GM19193 (cell line): ENCODE measurements around the gene CELSR1.

ENCODE experiments used
- POLR2A ChIP-seq: IDR thresholded peaks from 4 replicates; pipeline ENCODE4 v1.6.1; 2011; ENCODE audit not compliant: insufficient read depth, insufficient read length; ENCODE audit errors: extremely low read depth

Gene CELSR1

DNA sequence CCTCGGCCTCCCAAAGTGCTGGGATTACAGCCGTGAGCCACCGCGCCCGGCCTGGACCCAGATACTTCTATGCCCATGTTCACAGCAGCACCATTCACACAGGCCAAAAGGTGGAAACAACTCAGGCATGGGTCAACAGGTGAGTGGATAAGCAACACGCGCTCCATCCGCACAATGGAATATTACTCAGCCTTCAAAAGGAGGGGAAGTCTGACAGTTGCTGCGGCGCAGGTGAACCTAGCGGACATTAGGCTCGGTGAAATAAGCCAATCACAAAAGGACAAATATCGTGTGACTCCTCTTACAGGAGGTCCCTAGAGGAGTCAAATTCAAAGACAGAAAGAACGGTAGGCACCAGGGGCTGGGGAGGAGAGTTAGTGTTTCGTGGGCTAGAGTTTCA, 154.9 kb downstream of the CELSR1 start:
- TF ChIP-seq POLR2A = no peak

- TF ChIP-seq POLR2A = no peak
Measured at GRCh38 chr22:46381731-46382130, 155.7 kb downstream of the CELSR1 start.

DNA sequence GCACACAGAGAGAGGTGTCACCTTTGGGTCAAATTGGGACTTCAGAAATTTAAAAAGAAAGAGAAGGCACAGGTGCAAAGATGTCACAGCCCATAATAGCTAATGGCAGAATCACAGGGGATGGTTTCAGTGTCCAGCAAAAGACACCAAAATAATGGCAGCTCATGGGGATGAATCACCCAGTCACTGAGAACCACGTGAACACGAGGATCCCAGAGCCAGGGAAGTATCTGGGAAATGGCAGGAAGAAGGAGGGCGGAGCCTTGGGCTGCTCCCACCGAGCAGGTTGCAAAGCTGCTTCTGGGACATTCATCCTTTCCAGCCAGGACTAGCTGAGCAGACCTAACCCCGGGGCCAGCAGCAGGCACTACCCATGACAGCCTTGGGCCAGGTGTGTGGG, 156.3 kb downstream of the CELSR1 start:
- TF ChIP-seq POLR2A = no peak

- TF ChIP-seq POLR2A = no peak
Measured at GRCh38 chr22:46380581-46380980, 156.8 kb downstream of the CELSR1 start.

GRCh38 chr22:46380069-46380468, 157.4 kb downstream of the CELSR1 start:
- no peak for TF ChIP-seq POLR2A

DNA sequence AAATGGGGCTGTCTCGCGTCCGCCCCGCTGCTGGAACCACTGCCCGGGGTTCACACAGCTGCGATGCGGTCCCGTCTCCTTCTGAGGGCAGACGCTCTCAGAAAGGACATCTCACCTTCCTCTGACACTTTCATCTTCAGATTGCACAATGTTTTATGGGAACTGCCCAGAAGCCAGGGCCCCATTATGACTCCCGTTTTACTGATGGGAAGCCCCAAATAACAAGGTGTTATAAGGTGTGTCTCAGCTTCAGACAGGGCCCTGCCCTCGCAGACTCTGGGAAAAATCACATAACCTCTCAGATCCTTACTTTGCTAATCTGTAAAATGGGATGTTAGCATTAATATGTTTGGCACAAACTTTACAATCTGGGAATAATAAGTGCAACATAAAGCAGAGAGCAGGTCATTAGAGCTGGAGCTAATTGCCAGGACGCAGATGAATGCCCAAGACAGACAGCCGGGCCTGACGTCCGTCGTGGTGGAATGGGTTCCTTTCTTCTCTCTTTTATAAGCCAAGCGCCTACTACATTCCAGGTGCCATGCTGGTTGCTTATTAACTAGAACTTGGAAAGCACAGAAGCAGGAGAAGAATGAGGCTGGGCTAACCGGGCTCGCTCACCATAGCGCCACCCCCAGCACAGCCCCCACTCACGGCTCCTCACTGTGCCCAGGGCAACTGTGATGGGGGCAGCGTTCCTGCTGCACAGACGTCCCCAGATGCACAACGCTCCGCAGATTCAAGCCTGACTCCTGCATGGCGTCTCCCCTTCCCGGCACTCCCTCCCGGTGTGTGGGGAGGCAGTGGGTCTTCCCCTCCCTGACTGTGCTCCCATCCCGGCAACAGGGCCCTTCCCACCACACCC, 158.1 kb downstream of the CELSR1 start:
- TF ChIP-seq POLR2A = no peak

DNA sequence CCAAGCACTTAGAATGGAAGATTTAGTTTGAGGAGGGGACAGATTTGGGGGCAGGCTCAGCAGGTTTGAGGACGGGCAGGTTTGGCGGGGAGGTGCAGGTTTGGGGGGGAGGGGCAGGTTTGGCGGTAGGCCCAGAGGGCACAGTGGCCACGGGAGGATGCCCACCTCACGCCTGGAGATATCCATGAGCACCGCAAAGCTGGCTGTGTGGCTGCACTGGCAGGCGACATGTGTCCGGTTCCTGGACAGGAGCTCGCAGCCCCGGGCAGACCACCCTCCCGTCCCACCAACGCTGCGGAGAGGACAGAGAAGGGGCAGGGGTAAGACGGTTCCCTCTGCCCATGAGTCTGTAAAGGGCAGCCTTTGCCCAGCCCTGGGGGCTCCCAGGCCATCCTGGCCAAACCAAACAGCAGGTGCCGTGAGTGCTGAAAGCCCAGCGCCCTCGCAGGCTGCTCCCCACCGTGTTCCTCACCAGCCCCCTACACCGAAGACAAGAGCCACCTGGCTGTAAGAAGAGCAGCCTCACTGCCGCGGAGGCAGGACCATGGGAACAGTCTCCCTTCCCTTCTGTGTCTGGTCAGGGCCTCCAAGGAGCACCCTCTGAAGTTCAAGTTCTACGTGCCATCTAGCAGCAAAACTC, 158.9 kb downstream of the CELSR1 start:
- TF ChIP-seq POLR2A = no peak

- TF ChIP-seq POLR2A = no peak
Measured at GRCh38 chr22:46377525-46378425, 159.6 kb downstream of the CELSR1 start.

- TF ChIP-seq POLR2A = no peak
Measured at GRCh38 chr22:46376908-46377524, 160.4 kb downstream of the CELSR1 start.

DNA sequence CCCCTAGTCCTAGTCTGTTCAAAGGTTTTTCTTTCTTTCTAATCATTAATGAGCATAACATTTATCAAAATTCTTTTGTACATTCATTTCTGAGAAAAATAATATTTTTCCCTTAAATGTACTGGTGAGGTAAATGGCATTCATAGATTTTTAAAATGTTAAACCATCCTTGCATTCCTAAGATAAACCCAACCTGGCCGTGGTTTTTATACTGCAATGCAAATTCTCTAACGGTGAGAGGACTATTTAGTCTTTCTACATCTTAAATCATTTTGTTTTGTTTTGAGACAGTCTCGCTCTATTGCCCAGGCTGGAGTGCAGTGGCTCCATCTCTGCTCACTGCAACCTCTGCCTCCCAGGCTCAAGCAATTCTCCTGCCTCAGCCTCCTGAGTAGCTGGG, 161.3 kb downstream of the CELSR1 start:
- no peak for TF ChIP-seq POLR2A

GRCh38 chr22:46374663-46375474, 162.6 kb downstream of the CELSR1 start:
- TF ChIP-seq POLR2A = no peak

DNA sequence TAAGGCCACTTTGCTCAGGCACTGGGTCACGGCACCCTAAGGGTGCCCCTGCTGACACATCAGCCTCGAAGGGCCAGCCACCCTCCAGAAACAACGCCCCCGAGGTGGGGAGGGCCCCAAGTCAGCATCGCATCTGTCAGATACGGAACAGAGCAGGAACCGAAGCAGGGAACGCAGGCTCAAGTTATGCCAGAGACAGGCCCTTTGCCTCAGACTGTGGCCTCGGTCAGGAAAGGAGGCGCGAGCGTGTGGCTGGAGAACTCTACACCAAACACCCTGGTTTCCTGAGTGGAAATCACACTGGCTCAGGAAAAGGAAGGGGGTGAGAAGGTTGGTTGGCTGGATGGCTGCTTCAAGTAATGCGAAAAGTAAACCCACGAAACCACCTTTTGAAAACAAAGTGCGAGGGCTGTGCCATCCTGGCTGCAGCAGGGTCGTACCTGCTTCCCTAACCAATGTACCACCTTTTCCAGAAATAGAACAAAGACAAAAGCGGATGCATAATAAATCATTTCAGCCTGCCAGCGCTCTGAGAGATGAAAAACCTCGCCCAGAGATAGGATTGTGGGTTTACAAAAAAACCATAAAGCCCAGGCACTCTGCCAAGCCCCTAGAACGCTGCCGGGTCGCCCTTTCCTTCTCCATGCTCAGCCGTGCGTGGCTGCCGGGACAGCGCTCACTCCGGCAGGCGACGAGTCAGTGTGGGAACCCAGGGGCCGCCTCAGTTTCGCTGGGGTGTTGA, 163.3 kb downstream of the CELSR1 start:
- no peak for TF ChIP-seq POLR2A

- no peak for TF ChIP-seq POLR2A
Measured at GRCh38 chr22:46373159-46373558, 164.3 kb downstream of the CELSR1 start.
